ENCODE results near the gene IGIP.

DNA sequence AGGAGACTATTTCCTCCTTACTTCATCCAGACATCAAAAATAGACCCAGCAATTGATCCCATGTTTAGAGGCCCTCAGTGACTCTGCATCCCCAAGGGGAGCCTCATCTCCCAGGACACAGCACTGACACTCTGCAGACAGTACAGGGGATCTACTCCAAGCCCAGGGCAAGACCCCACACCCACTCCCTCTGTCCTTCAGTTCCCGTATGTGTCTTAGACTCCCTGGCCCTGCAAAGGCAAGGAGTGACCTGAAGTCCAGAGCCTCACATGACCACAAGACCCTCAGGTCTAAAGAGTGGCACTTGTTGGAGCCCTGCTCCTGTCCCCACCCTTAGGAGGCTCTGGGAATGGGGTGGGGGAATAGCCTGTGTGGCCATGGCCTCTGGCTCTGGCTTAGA is 21.7 kb downstream of the IGIP start:
- TF ChIP-seq CTCF (optimal IDR thresholded peaks at IDR 0.05 in 1 of 3, IDR thresholded peaks at IDR 0.05 in 1 of 3, conservative IDR thresholded peaks at IDR 0.05 in 1 of 3; ENCODE audit: extremely low read depth in 1 of 3, insufficient read depth in 2 of 3, low read length in 3 of 3) = no peak
- no peak for TF ChIP-seq EZH2 (IDR thresholded peaks at IDR 0.05; ENCODE audit: low read length)
